Activated T-cell treated with anti-CD3 and anti-CD28 coated beads for 48 hours (primary cell): ENCODE results near the gene IFNGR2.
"Not testable (repeated sequence)": the region's sequence is repeated elsewhere in the genome, so short reads cannot be mapped to it uniquely, and the experiment has no call there.

Experiments used
- DNase-seq: peaks from one replicate; pipeline ENCODE4 v3.0.0-alpha.2; 2020; ENCODE audit warnings: low read depth

The IFNGR2 gene

DNA sequence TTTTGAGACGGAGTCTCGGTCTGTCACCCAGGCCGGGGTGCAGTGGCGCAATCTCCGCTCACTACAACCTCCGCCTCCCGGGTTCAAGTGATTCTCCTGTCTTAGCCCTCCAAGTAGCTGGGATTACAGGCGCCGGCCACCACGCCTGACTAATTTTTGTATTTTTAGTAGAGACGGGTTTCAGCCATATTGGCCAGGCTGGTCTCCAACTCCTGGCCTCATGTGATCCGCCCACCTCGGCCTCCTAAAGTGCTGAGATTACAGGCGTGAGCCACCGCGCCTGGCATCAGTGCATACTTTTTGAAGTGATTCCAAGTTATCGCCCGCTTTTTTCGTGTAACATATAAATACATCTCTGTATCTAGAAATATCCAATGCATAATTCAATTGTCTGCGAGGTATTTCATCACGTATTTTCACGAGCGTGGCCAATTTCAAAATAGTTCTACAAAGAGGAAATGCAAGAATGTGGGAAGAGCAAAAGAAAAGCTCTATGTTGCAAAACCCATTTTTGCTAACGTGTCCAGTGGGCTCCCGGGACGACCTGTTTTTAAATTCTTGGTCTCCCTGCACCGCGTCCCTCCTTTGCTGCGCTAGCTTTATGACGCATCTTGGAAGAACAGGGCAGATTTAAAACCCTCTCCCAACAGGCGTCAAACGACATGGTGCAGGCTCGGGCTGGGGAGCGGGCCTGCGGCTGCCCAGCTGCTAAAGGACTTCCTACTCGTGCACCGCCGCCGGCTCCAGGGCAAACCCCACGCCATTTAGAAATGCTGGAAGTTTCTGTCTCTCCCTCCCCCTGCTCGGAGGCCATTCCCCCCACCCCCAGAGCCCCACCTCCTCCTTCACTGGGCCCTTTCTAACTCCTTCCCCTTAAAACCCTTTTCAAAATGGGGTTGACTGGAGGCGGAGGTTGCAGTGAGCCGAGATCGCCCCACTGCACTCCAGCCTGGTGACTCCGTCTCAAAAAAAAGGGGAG, 923 bp upstream of the IFNGR2 start:
- DNase-seq = no peak

DNA sequence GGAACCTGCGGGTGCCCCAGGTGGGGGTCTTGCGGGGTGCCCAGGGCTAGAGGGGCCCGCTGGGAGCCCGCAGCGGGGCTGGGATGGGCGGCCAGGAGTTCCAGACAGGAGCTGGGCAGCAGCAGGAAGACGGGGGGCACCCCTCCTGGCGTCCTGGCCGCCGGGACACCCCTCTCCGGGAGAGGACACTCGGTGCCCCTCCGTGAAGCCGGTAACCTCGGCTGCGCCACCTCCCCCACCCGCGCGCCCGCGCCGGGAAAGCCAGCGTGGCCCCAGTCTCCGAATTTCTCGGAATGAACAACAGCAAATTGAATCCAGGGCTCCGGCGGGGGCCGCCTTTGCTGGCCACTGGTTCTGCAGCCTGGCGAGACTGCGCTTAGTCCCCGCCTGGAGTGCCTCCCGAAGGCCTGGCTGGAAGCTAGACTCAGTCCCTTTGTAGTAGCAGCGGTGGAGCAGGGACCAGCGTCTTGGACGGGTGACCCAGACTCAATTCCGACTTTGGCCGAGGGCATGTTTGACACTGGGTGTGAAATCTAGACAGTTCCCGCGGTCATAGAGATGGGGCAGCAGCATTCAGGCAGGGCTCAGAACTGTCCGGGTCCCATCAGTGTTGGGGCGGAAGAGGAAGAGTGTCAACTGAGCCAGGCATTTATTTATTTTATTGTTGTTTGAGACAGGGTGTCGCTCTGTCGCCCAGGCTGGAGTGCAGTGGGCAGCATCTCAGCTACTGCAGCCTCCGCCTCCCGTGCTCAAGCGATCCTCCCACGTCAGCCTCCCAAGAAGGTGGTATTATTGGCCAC, 773 bp downstream of the IFNGR2 start:
- DNase-seq = no peak

DNA sequence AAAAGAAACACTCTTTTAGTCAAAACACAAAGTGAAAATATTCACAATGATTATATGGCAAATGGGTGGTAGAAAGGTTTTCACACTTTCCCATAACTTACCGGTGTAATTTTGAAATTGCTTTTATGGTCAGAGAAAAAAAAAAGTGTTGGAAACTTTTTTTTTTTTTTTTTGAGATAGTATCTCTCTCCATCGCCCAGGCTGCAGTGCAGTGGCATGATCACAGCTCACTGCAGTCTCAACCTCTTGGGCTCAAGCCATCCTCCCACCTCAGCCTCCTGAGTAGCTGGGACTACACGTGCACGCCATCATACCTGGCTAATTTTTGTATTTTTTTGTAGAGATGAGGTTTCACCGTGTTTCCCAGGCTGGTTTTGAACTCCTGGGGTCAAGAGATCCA, 3.3 kb downstream of the IFNGR2 start:
- DNase-seq = no peak

DNA sequence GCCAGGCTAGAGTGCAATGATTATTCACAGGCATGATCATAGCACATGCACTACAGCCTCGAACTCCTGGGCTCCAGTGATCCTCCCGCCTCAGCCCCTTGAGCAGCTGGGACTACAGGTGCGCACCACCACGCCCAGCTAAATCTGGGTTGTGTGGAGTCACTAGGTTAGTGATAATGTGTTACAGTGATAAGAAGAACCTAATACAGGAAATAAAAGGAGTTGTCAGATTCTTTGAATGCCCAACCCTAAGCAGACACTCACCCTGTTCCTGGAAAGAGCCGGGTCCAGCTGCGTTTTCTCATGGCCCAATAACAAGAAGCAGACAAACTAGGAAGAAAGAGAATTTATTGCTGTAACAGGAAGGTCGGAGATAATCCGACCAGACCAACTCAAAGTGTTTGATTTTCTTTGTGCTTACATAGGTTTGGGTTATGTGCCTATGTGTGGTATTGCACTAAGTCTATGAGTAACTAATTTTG, 8.8 kb downstream of the IFNGR2 start:
- DNase-seq = no peak

DNA sequence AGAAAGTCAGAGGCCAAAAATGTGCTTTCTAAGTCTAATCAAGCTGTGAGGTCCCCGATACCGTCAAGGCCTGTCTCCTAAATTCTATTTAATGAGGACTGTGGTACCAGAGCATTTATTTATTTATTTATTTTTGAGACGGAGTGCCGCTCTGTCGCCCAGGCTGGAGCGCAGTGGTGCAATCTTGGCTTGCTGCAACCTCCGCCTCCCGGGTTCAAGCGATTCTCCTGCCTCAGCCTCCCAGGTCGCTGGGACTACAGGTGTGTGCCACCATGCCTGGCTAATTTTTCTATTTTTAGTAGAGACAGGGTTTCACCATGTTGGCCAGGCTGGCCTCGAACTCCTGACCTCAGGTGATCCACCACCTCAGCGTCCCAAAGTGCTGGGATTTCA, 9.2 kb downstream of the IFNGR2 start:
- DNase-seq = not testable (repeated sequence)

DNA sequence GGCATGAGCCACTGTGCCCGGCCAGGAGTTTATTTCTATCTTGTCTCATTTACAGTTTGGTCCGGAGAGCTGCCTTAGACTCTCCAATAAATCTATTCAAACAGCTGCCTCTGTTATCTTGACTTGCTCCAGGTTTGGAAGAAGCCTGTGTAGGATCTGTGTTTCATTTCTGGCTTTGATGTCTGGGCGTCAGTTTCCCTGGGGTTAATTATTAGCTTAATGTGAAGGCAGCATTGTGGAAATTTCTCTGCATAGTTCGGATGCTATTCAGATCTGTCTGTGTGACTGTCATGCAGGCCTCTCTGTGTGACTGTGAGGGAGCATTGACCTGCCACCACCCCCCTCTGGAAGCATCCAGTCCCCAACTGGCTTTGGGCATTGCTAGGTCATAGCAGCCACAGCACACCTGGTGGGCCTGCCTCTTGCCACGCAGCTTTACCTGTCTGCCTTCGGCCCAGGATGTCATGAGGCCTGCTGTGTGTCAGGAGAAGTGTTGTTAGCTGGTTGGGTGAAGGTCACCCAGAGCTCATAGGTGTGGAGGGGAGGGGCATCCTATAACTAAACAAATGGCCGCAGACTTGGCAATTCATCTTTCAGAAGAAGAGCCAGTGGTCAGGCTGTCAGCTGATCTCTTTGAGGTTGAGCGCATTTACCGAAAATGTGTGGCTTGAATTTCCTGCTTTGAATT, 9.8 kb downstream of the IFNGR2 start:
- DNase-seq = no peak

DNA sequence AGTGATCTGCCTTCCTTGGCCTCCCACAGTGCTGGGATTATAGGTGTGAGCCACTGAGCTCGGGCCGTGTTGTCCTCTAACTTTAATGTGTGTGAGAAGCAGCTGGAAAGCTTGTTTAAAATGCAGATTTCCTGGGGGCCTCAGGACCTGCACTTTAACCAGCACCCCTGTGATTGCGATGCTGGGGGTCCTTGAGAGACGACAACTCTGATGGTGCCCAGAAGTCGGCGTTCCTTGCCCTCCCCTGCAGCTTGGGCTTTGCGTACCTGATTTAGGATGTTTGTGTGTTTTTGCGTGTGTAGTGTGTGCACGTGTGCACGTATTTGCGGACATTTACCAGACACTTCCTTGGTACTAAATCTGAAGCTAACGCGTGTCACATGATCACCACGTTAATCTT, 10.9 kb downstream of the IFNGR2 start:
- DNase-seq = no peak

DNA sequence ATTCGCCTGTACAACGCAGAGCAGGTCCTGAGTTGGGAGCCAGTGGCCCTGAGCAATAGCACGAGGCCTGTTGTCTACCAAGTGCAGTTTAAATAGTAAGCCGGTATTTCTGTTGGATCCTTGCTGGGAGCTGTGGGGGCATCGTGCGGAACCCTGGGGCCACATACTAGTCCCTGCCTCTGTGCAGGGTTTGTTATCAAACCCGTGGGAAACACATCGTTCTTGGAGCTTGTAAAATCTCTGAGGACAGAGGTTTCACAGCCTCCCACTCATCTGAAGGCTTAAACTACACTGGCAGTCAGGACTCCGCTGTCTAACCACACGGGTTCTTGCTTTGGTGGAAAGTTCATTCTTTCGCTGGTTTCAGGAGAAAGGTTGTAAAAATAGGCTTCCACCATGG, 11.7 kb downstream of the IFNGR2 start:
- no peak for DNase-seq

DNA sequence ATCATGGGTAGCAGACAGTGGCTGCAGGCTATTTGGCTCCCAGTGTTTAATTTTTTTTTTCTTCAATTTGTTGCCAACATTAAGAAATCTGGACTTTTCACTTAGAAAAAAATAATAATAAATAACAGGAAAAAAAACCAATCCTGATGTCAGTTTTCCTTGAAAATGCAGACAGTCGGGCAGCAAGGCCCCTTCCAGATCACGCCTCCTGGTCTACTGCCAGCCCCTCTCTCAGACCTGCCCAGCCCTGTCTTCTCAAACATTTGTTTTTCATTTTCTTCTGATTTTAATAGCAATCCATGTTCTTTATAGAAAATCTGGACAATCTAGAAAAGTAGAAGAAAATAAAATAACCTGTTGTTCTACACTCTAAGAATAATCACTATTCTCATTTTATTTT, 15.5 kb downstream of the IFNGR2 start:
- no peak for DNase-seq

DNA sequence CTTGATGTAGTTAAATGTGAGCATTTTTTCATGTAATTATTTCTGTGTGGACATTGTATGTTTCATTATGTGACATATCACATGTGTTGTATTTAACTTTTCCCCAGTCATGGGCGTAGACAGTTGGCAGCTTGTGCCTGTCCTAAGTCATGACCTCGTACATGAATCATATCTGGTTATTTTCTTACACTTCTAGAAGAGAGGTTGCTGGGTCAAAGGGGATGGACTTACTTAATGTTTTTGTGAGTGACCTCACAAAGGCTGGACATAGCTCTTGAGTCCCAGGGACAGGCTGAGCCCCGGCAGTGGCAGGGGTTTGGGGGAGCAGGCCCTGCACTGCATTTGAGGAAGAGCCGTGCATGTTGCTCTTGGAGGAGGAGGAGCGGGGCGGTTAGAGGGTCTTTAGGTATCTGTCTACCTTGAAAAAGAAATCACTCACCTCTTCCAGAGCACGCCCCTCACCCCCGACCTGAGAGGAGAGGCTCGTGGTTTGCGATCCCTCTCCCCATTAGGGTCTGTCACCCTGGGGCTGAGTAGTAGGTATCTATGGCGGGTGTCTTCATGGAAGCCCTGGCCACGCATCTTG, 16.4 kb downstream of the IFNGR2 start:
- no peak for DNase-seq

DNA sequence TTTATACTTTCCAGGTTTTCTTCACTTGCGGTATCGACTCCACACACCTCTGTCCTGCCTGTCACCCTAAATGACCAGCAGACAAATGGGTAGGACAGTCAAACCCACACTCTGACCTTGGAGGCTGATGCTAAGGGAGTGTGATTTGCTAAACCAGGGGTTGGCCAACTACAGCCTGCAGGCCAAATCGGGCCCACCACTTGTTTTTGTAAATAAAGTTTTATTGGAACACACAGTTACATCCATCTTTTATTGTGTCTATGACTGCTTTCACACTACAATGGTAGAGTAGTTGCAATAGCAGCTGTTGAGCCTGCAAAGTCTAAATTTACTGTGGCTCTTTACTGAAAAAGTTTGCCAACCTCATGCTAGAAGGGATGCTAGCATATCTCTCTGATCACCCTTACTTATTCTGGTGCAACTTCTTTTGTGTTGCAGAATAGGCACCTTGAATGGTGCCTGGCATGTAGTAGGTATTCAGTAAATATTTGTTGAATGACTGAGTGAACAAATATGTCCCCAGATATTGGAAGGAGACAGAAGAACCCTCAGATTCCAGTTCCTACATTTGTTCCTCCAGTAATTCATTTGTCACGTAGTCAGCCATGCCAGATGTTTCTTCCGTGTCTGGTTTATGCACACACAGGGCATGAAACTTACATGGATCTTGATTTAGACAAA, 18.6 kb downstream of the IFNGR2 start:
- no peak for DNase-seq

DNA sequence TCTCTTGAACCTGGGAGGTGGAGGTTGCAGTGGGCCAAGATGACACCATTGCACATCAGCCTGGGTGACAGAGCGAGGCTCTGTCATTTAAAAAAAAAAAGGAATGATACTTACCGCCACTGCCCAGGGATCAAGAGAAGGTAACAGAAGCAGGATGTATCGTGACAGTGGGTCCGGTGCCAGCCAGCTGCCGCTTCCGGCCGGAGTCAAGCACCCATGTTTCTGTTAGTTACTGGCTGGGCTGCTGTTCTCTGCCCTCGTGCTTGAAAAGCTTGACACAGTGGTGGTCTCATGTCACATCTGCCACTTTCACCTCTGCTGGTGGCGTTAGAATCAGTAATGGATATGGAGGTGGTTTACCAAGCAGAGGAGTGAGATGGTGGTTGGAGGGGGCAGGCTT, 21.0 kb downstream of the IFNGR2 start:
- DNase-seq = no peak

DNA sequence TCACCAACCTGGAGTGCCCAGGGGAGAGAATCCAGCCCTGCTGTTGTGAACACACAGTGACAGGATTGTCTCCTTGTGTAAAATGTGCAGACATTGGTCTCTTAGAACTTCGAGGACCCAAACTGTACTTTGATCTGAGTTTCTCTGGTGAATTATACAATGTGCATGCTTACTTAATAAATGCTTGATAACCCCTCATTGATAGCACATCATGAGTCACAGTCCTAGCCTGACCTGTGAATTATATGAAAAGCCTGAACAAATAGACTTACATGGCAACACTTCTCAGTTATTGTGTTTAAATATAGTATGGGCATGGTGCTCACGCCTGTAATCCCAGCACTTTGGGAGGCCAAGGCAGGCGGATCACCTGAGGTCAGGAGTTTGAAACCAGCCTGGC, 22.6 kb downstream of the IFNGR2 start:
- DNase-seq = no peak

DNA sequence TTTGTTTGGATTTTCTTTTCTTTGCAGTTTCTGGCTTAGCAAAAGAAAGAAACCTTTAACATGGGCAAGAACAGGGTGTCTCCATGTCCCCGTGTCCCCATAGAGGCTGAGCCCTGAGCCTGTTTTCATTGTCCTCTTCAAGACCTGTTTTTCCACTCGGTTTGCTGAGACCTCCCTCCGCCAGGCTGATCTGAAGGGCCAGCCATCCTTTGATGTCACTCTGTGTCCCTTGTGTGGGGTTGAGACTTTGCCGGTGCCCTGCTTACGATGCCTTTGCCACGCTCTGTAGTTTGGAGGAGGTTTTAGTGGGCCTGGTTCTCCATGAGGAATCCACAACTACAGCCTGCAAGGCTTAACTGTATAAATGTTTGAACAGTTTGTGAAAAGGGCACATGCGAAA, 23.8 kb downstream of the IFNGR2 start:
- DNase-seq = no peak

DNA sequence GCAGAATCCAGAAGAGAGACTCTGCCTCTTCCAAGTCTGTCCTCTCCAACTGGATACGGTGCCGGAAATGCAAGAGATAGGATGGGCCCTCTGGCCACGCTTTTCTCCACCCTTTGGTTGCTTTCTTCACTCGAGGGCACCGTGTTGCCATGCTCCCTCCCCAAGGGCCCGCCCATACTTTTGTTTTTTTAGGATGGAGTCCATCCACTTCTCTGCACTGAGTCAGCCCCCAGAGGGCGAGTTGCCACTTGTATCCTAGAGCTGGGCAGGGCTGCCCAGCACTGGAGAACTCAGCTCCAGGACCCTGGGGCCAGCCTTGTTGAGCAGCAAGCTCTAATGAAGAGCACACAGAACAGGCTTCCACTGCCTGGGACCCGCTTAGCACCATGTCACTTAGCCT, 25.5 kb downstream of the IFNGR2 start:
- no peak for DNase-seq

DNA sequence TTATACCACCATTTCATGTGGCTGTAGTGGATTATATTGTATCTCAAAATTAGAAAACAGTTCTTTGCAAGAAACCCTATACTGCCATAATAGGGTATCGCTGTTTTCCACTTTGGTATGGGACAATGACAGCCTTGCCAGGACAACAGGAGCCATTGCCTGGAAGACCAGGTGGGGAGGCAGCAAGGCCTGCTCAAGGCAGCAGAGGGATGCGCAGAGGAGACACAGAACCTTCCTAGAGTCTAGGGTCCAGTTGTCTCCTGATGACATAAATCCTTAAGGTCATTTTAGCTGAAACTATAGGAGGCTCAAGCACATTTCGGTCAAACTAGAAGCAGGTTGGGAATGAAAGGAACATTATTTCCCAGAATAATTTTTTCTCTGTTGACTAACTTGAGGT, 27.6 kb downstream of the IFNGR2 start:
- DNase-seq = no peak

DNA sequence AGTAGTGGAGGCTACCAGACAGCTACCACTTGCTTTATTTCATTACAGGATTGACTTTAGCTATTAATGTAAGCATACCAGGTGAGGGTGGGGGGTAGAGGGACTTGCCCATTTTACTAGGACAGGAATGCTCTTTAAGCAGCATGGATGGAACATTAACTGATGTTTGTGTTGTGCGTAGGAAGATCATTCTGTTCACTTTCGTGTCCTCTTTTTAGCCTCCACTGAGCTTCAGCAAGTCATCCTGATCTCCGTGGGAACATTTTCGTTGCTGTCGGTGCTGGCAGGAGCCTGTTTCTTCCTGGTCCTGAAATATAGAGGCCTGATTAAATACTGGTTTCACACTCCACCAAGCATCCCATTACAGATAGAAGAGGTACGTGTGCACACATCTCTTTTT, 29.3 kb downstream of the IFNGR2 start:
- DNase-seq = no peak

DNA sequence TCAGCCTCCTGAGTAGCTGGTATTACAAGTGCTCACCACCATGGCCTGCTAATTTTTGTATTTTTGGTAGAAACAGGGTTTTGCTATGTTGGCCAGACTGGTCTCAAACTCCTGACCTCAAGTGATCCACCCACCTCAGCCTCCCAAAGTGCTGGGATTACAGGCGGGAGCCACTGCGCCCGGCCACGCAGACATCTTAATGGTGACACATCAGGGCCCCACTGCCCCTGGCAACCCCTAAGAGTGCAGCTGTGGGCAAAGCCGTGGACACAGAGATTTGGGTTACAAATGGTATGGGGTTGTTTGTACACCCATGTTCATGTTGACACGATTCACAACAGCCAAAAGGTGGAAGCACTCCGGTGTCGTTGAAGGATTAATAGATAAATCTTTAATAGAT, 29.8 kb downstream of the IFNGR2 start:
- DNase-seq = no peak

DNA sequence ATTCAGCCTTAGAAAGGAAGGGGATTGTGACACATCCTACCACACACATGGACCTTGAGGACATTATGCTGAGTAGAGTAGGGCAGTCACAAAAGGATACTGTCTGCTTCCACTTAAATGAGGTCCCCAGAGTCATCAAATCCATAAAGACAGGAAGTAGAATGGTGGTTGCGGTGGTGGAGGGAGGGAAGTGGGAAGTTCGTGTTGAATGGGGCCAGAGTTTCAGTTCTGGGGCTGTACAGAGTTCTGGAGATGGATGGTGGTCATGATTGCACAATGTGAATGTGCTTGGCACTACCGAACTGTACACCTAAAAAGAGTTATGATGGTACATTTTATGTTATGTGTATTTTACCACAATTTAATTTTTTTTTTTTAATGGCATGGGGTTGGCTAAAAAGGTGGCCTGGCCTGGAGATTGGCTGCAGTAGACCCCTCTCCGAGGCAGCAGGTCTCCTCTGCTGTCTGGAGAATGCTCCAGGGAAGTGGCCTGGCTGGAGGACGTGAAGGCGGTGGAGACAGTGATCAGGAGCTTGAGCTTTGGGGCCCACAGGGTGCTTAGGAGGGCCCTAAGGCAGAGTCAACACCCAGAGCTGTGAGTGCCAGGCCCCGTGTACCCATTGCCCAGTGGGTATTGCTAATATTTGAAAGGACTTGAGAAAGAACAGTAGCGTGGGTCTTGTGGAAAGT, 30.4 kb downstream of the IFNGR2 start:
- no peak for DNase-seq

DNA sequence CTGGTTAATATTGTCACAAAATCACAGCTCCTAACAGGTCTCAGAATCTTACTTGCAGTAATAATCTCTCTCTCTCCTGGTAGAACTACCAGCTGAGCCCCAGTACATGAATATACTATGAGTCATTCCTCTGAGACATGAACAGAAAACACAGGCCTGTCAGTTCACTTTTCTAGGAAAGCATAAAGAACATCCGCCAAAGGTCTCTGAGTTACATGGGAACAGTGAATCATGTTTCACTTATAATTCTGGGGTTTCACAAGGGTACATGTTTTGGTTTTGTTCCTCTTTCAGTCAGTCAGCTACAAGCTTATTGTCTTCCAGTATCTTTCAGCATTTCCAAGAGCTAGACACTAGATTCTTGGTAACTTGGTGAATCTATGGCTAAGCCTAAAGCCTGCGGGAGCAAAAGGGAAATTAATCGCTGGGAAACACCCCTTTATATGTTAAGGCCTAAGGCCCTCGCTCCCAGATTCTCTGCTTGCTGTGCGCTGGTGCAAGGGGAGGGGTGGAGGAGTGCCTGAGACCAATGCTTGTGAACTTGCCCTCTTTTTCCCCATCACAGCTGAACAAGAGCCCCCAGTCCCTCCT, 31.7 kb downstream of the IFNGR2 start:
- DNase-seq = no peak

DNA sequence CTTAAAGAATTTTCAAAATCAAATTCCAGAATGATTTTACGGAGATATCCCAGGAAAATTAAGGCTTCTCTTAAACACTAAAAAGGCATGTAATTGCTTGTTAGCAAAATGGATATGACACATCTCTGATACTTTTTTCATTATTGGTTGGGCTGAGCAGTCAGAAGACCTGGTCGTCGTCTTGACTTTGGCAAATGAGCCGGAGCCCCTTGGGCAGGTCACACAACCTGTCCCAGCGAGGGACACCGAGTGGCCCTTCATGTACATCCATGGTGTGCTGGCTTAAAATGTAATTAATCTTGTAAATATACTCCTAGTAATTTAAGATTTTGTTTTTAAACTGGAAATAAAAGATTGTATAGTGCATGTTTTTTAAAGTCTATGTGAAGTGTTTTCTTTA, 33.9 kb downstream of the IFNGR2 start:
- DNase-seq = no peak
